ENCODE data around the gene GPC6.

GPC6 gene

DNA sequence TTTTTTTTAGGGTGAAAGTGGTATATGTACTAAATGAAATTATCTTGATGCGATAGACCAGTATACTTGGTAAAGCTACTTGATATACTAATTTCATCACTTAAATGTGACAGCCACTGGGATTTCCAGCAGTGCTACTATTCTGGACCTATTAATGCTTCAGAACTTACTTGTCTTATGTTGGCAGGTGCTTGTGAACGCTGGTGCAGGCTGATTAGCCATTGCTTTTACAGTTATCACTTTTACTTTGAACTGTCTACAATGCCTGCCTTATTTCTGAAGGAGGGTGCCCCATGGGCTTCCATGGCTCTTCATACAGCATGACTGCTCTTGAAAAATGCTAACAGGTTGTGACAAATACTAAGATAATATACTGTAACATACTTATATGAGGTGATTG, 294.7 kb downstream of the GPC6 start:
- Histone ChIP-seq H3K9me3 (ENCODE audit: insufficient read depth, low read length) (no peaks in the 10 kb centered on the region), H3K9ac (ENCODE audit: low read length) (no peak overlapping the region), H3K27ac (ENCODE audit: low read length) (no peak overlapping the region), H2AFZ (ENCODE audit: low read depth, low read length) (no peak overlapping the region), H3K4me2 (ENCODE audit: low read length) (no peak overlapping the region), H3K27me3 (ENCODE audit: low read depth, low read length) (no peaks in the 10 kb centered on the region), H3K4me3 (ENCODE audit: low read length) (no peak overlapping the region), H3K36me3 (replicated peaks; ENCODE audit: low read depth, low read length) (no peaks in the 10 kb centered on the region), H4K20me1 (ENCODE audit: insufficient read depth, low read length) (no peaks in the 10 kb centered on the region), H3K4me1 (ENCODE audit: low read length) (no peaks in the 10 kb centered on the region), H3K79me2 (ENCODE audit: low read length) (no peaks in the 10 kb centered on the region)
- TF ChIP-seq, protein P1, sequence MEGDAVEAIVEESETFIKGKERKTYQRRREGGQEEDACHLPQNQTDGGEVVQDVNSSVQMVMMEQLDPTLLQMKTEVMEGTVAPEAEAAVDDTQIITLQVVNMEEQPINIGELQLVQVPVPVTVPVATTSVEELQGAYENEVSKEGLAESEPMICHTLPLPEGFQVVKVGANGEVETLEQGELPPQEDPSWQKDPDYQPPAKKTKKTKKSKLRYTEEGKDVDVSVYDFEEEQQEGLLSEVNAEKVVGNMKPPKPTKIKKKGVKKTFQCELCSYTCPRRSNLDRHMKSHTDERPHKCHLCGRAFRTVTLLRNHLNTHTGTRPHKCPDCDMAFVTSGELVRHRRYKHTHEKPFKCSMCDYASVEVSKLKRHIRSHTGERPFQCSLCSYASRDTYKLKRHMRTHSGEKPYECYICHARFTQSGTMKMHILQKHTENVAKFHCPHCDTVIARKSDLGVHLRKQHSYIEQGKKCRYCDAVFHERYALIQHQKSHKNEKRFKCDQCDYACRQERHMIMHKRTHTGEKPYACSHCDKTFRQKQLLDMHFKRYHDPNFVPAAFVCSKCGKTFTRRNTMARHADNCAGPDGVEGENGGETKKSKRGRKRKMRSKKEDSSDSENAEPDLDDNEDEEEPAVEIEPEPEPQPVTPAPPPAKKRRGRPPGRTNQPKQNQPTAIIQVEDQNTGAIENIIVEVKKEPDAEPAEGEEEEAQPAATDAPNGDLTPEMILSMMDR (IDR thresholded peaks at IDR 0.05; ENCODE audit: low read depth, low read length) = no peak
- no peak for TF ChIP-seq EZH2phosphoT487 (IDR thresholded peaks at IDR 0.05; ENCODE audit: low read depth)

DNA sequence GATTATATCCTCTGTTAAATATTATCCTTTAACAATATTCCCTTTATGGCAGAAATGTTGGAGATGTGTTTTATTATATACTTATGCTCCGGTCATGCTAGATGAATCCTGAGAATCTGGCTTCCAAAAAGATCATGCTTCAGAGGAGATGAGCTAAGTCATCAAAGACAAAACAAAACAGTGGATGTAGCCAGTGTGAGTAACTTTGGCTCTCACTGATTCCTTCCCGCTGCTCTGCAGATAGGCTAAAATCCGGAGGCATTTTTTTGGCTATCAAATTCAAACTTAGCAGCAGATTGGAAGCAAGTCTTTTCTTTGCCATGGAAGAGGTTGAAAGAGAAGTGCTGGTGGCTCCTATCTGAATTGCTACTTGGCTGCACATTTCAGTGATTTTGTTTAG, 295.9 kb downstream of the GPC6 start:
- no peak overlapping the region for H3K27ac ChIP-seq (ENCODE audit: low read length)
- H3K4me2 ChIP-seq (ENCODE audit: low read length) = no peak overlapping the region
- H3K4me1 ChIP-seq (ENCODE audit: low read length) = no peaks in the 10 kb centered on the region

DNA sequence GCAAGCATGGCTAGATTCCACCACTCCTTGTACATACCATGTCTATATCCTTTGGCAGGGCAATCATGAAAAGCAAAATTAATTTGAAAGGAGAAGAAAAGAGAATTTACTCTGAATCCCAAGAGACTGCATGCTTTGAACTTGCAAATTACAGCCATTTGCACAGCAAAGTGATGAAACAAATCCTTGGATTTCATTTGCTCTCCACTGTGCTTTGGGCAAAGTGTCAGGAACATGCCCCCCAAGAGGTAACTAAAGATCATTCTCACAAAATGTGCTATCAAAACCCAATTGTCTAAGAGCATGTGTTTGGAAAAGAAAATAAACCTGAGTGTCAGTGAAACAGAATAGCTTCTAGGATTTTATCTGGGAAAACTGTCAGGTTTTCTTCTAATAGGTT, 298.5 kb downstream of the GPC6 start:
- TF ChIP-seq, protein P1 (IDR thresholded peaks at IDR 0.05; ENCODE audit: low read depth, low read length) = no peak
- TF ChIP-seq EZH2phosphoT487 (IDR thresholded peaks at IDR 0.05; ENCODE audit: low read depth) = no peak
- no peaks in the 10 kb centered on the region for H3K4me1 ChIP-seq (ENCODE audit: low read length)

More for the DNA sequence above, 295.9 kb downstream of the GPC6 start:
- Histone ChIP-seq H3K9ac (ENCODE audit: low read length) (no peak overlapping the region), H4K20me1 (ENCODE audit: insufficient read depth, low read length) (no peaks in the 10 kb centered on the region), H3K9me3 (ENCODE audit: insufficient read depth, low read length) (no peaks in the 10 kb centered on the region), H3K27me3 (ENCODE audit: low read depth, low read length) (no peaks in the 10 kb centered on the region), H3K4me3 (ENCODE audit: low read length) (no peak overlapping the region), H3K36me3 (replicated peaks; ENCODE audit: low read depth, low read length) (no peaks in the 10 kb centered on the region), H2AFZ (ENCODE audit: low read depth, low read length) (no peak overlapping the region), H3K79me2 (ENCODE audit: low read length) (no peaks in the 10 kb centered on the region)
- no peak for TF ChIP-seq EZH2phosphoT487 (IDR thresholded peaks at IDR 0.05; ENCODE audit: low read depth)
- TF ChIP-seq, protein P1 (IDR thresholded peaks at IDR 0.05; ENCODE audit: low read depth, low read length) = no peak

DNA sequence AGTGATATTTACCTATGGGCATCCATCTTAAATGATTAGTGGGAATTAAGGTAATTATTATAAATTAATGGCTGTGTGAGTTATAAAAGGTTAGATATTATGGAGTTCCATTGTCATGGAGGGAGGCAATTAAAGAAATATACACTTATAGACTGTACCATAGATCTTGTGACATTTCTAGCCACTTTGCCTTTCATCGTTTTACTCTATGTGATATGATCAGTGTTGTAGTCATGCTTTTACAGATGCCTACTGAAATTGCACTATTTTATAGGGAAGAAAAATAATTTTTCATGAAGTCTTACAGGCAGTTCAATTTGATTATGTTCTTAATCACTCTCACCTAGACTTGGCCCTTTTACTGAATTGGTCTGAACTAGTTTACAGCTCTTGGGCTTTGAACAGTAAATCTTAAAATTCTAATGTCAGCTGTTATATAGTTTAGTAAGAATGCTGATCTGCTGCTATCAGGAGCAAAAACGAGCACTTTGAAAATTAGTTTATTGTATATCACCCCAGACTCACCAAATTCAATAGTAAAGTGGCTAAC, 301.2 kb downstream of the GPC6 start:
- H3K27ac ChIP-seq (ENCODE audit: low read length) = no peak overlapping the region
- H2AFZ ChIP-seq (ENCODE audit: low read depth, low read length) = no peak overlapping the region
- H3K9ac ChIP-seq (ENCODE audit: low read length) = no peak overlapping the region
- no peaks in the 10 kb centered on the region for H3K9me3 ChIP-seq (ENCODE audit: insufficient read depth, low read length)
- no peaks in the 10 kb centered on the region for H3K79me2 ChIP-seq (ENCODE audit: low read length)
- H3K4me1 ChIP-seq (ENCODE audit: low read length) = no peaks in the 10 kb centered on the region
- H3K4me3 ChIP-seq (ENCODE audit: low read length) = no peak overlapping the region
- no peak overlapping the region for H3K4me2 ChIP-seq (ENCODE audit: low read length)
- TF ChIP-seq, protein P1 (IDR thresholded peaks at IDR 0.05; ENCODE audit: low read depth, low read length) = no peak
- TF ChIP-seq EZH2phosphoT487 (IDR thresholded peaks at IDR 0.05; ENCODE audit: low read depth) = no peak
- H3K36me3 ChIP-seq (replicated peaks; ENCODE audit: low read depth, low read length) = no peaks in the 10 kb centered on the region
- H3K27me3 ChIP-seq (ENCODE audit: low read depth, low read length) = no peaks in the 10 kb centered on the region
- H4K20me1 ChIP-seq (ENCODE audit: insufficient read depth, low read length) = no peaks in the 10 kb centered on the region

More for the DNA sequence above, 298.5 kb downstream of the GPC6 start:
- H3K27me3 ChIP-seq (ENCODE audit: low read depth, low read length) = no peaks in the 10 kb centered on the region
- no peak overlapping the region for H2AFZ ChIP-seq (ENCODE audit: low read depth, low read length)
- H3K4me3 ChIP-seq (ENCODE audit: low read length) = no peak overlapping the region
- no peak overlapping the region for H3K27ac ChIP-seq (ENCODE audit: low read length)
- no peak overlapping the region for H3K9ac ChIP-seq (ENCODE audit: low read length)
- no peaks in the 10 kb centered on the region for H3K9me3 ChIP-seq (ENCODE audit: insufficient read depth, low read length)
- H3K4me2 ChIP-seq (ENCODE audit: low read length) = no peak overlapping the region
- H3K36me3 ChIP-seq (replicated peaks; ENCODE audit: low read depth, low read length) = no peaks in the 10 kb centered on the region
- H4K20me1 ChIP-seq (ENCODE audit: insufficient read depth, low read length) = no peaks in the 10 kb centered on the region
- no peaks in the 10 kb centered on the region for H3K79me2 ChIP-seq (ENCODE audit: low read length)
